SK-N-SH (cell line): Measurements from ENCODE around the gene KDM6B. TPM values are rescaled to one million over a fixed set of nuclear protein-coding genes. Genes with fewer than 3 reads are reported as not detected.

Experiments
- CTCF ChIA-PET: fragments of 300-600, 350-600 bp; formaldehyde crosslinking; extraction: SDS; loops from one replicate; lab custom pipeline; 2021; lab: Yijun Ruan, JAX
- POLR2A ChIA-PET: fragments of 350-600 bp; sonication (Branson Sonifier 250); formaldehyde crosslinking; extraction: SDS; loops from one replicate; lab custom pipeline; 2020; ENCODE audit warnings: antibody characterized with exemption, inconsistent platforms; lab: Yijun Ruan, JAX
- DNase-seq: peaks from one replicate; pipeline ENCODE4 v3.0.0; 2012
- H2AFZ ChIP-seq: fragments of 200-600 bp; sonication (generic); 2 replicates; pipeline ENCODE4 v1.8.1; 2016; ENCODE audit warnings: antibody characterized with exemption, mild to moderate bottlenecking, low read depth
- H3F3A ChIP-seq: fragments of 200-600 bp; sonication (generic); replicated peaks from 2 replicates; pipeline ENCODE3; 2016; ENCODE audit warnings: antibody characterized with exemption, mild to moderate bottlenecking; ENCODE audit not compliant: insufficient read depth
- H3K27ac ChIP-seq, 2 experiments: fragments of 200-500 bp in 1 of 2; fragments of 200-600 bp in 1 of 2; sonication (Bioruptor generic) in 1 of 2; sonication (generic), shearing (Covaris generic) in 1 of 2; 2 replicates each; pipeline versions ENCODE4 v1.5.1 to v1.6.1; 2014 to 2016; ENCODE audit warnings: low read depth in 2 of 2, inconsistent platforms in 1 of 2, low read length in 1 of 2, mild to moderate bottlenecking in 1 of 2, mixed read lengths in 1 of 2
- H3K27me3 ChIP-seq: fragments of 200-600 bp; sonication (generic), shearing (Covaris generic); 2 replicates; pipeline ENCODE4 v1.6.1; 2016; ENCODE audit warnings: mixed run types; ENCODE audit not compliant: insufficient read depth
- H3K36me3 ChIP-seq, 2 experiments: fragments of 200-500 bp in 1 of 2; fragments of 200-600 bp in 1 of 2; sonication (Bioruptor generic) in 1 of 2; sonication (generic) in 1 of 2; replicated peaks in 1 of 2; 2 replicates each; pipeline versions ENCODE3 to v1.5.1; 2014 to 2016; ENCODE audit warnings: low read length in 1 of 2, mild to moderate bottlenecking in 1 of 2; ENCODE audit not compliant: insufficient read depth in 2 of 2, control insufficient read depth in 1 of 2
- H3K4me1 ChIP-seq, 2 experiments: fragments of 200-500 bp in 1 of 2; fragments of 200-600 bp in 1 of 2; sonication (Bioruptor generic) in 1 of 2; sonication (generic), shearing (Covaris generic) in 1 of 2; 2 replicates each; pipeline versions ENCODE4 v1.5.1 to v1.6.1; 2014 to 2016; ENCODE audit warnings: low read depth in 1 of 2, low read length in 1 of 2, mixed run types in 1 of 2; ENCODE audit not compliant: insufficient read depth in 2 of 2, control insufficient read depth in 1 of 2
- H3K4me2 ChIP-seq: fragments of 200-600 bp; sonication (generic), shearing (Covaris generic); 2 replicates; pipeline ENCODE4 v1.6.1; 2017; ENCODE audit warnings: mixed run types
- H3K4me3 ChIP-seq, 2 experiments: fragments of 200-500 bp in 1 of 2; fragments of 200-600 bp in 1 of 2; sonication (Bioruptor generic) in 1 of 2; sonication (generic), shearing (Covaris generic) in 1 of 2; 2 replicates each; pipeline versions ENCODE4 v1.5.1 to v1.8.1; 2014 to 2016; ENCODE audit warnings: low read depth in 2 of 2, inconsistent platforms in 1 of 2, low read length in 1 of 2, mild to moderate bottlenecking in 1 of 2, mixed read lengths in 1 of 2, moderate library complexity in 1 of 2
- H3K79me2 ChIP-seq: fragments of 200-600 bp; sonication (generic); 2 replicates; pipeline ENCODE4 v1.8.1; 2017; ENCODE audit warnings: mild to moderate bottlenecking; ENCODE audit not compliant: insufficient read depth
- H3K9ac ChIP-seq: fragments of 200-600 bp; sonication (generic); 2 replicates; pipeline ENCODE4 v1.6.1; 2017; ENCODE audit warnings: mixed run types
- H3K9me2 ChIP-seq: fragments of 200-600 bp; sonication (generic); 2 replicates; pipeline ENCODE4 v1.6.1; 2017; ENCODE audit warnings: mixed run types
- H3K9me3 ChIP-seq: fragments of 200-600 bp; sonication (generic); 2 replicates; pipeline ENCODE4 v1.6.1; 2017; ENCODE audit warnings: mixed run types, mild to moderate bottlenecking, moderate library complexity
- H4K20me1 ChIP-seq: fragments of 200-600 bp; sonication (generic); 2 replicates; pipeline ENCODE4 v1.6.1; 2017; ENCODE audit warnings: mild to moderate bottlenecking, mixed run types; ENCODE audit not compliant: insufficient read depth
- ELF1 ChIP-seq: IDR thresholded peaks from 2 replicates; pipeline ENCODE4 v1.4.0; 2012
- EP300 ChIP-seq, 2 experiments: IDR thresholded peaks; 2 replicates each; pipeline versions ENCODE4 v1.4.0 to v1.6.1; 2012; ENCODE audit warnings: borderline replicate concordance in 1 of 2, low read depth in 1 of 2, low read length in 1 of 2
- FOSL2 ChIP-seq: IDR thresholded peaks from 2 replicates; pipeline ENCODE4 v1.4.0; 2012; ENCODE audit warnings: low read depth, mild to moderate bottlenecking, moderate library complexity, borderline replicate concordance
- GABPA ChIP-seq: IDR thresholded peaks from 2 replicates; pipeline ENCODE4 v1.4.0; 2012; ENCODE audit warnings: low read depth, mild to moderate bottlenecking
- MXI1 ChIP-seq: IDR thresholded peaks from 2 replicates; pipeline ENCODE4 v1.6.1; 2012; ENCODE audit warnings: mild to moderate bottlenecking, low read depth, low read length, improper control_type of control experiment
- NFIC ChIP-seq: IDR thresholded peaks from 2 replicates; pipeline ENCODE4 v1.4.0; 2012; ENCODE audit warnings: borderline replicate concordance
- PBX3 ChIP-seq: IDR thresholded peaks from 2 replicates; pipeline ENCODE4; 2012
- RAD21 ChIP-seq: IDR thresholded peaks from 2 replicates; pipeline ENCODE4 v1.6.1; 2012; ENCODE audit warnings: mild to moderate bottlenecking, low read length
- SMC3 ChIP-seq: IDR thresholded peaks from 2 replicates; pipeline ENCODE4 v1.6.1; 2012; ENCODE audit warnings: low read depth, low read length, improper control_type of control experiment
- whole genome bisulfite sequencing: methylation state at CpG from one replicate; pipeline ENCODE4 v1.1.6; 2017; ENCODE audit warnings: low lambda C conversion rate; 5-methylcytosine and 5-hydroxymethylcytosine counted together
- polyA plus RNA-seq, 3 experiments: library from polyadenylated mRNA; depleted of rRNA; stranded (reverse); fragments of >200 nt; gene quantifications; 2 replicates each; pipeline ENCODE4 v1.2.3, GENCODE V29; 2012
- TF ChIP-seq, protein P1 (sequence below): IDR thresholded peaks from 2 replicates; pipeline ENCODE4 v1.4.0; 2012; ENCODE audit warnings: low read depth

The KDM6B gene
- polyA plus RNA-seq, 1 of the 3 experiments (the other 2 are of a cell fraction): 2.6 TPM

DNA sequence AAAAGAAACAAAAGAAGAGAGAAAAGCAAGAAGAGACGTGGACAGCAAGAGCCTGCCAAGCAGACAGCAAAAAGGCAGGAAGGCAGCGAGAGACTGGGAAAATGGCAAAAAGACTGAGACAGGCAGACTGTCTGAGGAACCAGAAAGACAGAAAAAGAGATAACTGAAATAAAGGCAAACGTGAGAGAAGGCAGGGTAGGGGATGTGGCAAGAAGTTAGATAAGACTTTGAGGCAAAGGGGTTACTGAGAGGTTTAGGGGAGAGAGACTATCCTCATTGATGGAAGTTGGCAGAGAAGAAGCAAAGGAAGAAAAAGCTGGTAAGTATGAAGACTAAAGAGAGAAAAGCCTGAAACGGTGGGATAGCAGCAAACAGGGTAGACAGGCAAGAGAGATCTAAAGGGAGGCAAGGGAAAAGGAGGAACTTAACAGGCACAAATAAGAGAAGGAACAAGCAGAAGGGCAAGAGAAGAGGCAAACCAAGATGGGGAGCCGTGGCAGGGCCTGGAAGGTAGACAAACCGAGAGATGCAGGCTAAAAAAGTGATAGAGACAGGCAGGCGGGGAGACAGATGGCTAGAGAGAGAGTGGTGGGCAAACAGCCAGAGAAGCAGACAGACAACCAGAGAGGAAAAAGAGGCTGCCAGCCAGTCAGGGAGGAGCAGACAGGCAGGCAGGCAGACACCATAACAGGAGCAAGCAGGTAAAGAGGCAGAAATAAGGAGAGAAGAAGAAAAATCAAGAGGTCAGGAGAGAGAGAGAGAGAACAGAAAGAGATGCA lies 47.4 kb downstream of the KDM6B start:
- WGBS: 48% methylated on average over 7 of the region's 7 CpGs
- ChIA-PET POLR2A (no interaction called here), CTCF (interaction anchor here (1.9 kb wide), 1 partner anchor 17 kb away, joined by 6 read pairs; no protein-coding TSS in a partner anchor)
- no peaks in the 10 kb centered on the region for H3K9me3 ChIP-seq
- H3K4me1 ChIP-seq: peaks cover 13 to 47% of the 10 kb centered on the region in 2 experiments
- peaks cover 24% of the 10 kb centered on the region for H3F3A ChIP-seq
- 0 out of 4 replicates have a peak overlapping the region, but pooled peaks of 1 of the 2 experiments have one; percentile 6 for H3K4me3 ChIP-seq
- no peaks in the 10 kb centered on the region for H4K20me1 ChIP-seq
- H3K9ac ChIP-seq: 0 out of 2 replicates have a peak overlapping the region, but pooled peaks have one; percentile 10
- H3K36me3 ChIP-seq: peaks cover 22 to 38% of the 10 kb centered on the region in 2 experiments
- H3K27me3 ChIP-seq: no peaks in the 10 kb centered on the region
- no peak overlapping the region for H2AFZ ChIP-seq
- peak overlapping the region; percentile 66 for H3K4me2 ChIP-seq
- peak; percentile 65 for DNase-seq
- H3K27ac ChIP-seq: peak overlapping the region; percentile 69 to 100; a peak in 3 of 4 replicates
- no peak for TF ChIP-seq FOSL2
- TF ChIP-seq PBX3: 0 out of 2 replicates have a peak, but pooled peaks have one; percentile 32
- no peak for TF ChIP-seq GABPA
- TF ChIP-seq RAD21: peak; percentile 20; the same call in 1 of the 2 replicates
- no peak for TF ChIP-seq SMC3
- no peak for TF ChIP-seq ELF1
- TF ChIP-seq EP300 (IDR thresholded peaks at IDR 0.05; ENCODE audit: borderline replicate concordance in 1 of 2, low read depth in 1 of 2, low read length in 1 of 2): peak in 1 of 2 experiments; percentile 49; a peak in 1 of 4 replicates
- TF ChIP-seq, protein P1, sequence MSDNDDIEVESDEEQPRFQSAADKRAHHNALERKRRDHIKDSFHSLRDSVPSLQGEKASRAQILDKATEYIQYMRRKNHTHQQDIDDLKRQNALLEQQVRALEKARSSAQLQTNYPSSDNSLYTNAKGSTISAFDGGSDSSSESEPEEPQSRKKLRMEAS: no peak
- TF ChIP-seq NFIC: no peak
- no peaks in the 10 kb centered on the region for H3K9me2 ChIP-seq
- H3K79me2 ChIP-seq: peaks cover 13% of the 10 kb centered on the region

- WGBS: 54% methylated on average over 7 of the region's 7 CpGs
- no peak for TF ChIP-seq ELF1
- peak; percentile 72; the same call in 1 of the 2 replicates for TF ChIP-seq MXI1
- no peaks in the 10 kb centered on the region for H4K20me1 ChIP-seq
- no peak overlapping the region for H2AFZ ChIP-seq
- H3K27me3 ChIP-seq: no peaks in the 10 kb centered on the region
- H3K27ac ChIP-seq: peak overlapping the region; percentile 69 to 100; a peak in 3 of 4 replicates
- peak overlapping the region; percentile 66 for H3K4me2 ChIP-seq
- H3K9ac ChIP-seq: no peak overlapping the region
- DNase-seq: no peak
- H3F3A ChIP-seq: peaks cover 30% of the 10 kb centered on the region
- ChIA-PET POLR2A (no interaction called here), CTCF (interaction anchor here (1.0 to 2.6 kb wide), 4 partner anchors 16 to 45 kb away, joined by 3 to 9 read pairs (median 6); no protein-coding TSS in a partner anchor)
- H3K4me1 ChIP-seq: peaks cover 13 to 53% of the 10 kb centered on the region in 2 experiments
- H3K79me2 ChIP-seq: peaks cover 16% of the 10 kb centered on the region
- peaks cover 22 to 37% of the 10 kb centered on the region in 2 experiments for H3K36me3 ChIP-seq
- no peaks in the 10 kb centered on the region for H3K9me2 ChIP-seq
- H3K4me3 ChIP-seq: peak overlapping the region; percentile 1 to 2; a peak in 1 of 4 replicates
- no peaks in the 10 kb centered on the region for H3K9me3 ChIP-seq
Observed at GRCh38 chr17:7882068-7882467, 48.1 kb downstream of the KDM6B start.
